Measurements from ENCODE around the gene SENP7.
"Not testable (repeated sequence)": the region's sequence is repeated elsewhere in the genome, so short reads cannot be mapped to it uniquely, and the experiment has no call there.

SENP7 gene

DNA sequence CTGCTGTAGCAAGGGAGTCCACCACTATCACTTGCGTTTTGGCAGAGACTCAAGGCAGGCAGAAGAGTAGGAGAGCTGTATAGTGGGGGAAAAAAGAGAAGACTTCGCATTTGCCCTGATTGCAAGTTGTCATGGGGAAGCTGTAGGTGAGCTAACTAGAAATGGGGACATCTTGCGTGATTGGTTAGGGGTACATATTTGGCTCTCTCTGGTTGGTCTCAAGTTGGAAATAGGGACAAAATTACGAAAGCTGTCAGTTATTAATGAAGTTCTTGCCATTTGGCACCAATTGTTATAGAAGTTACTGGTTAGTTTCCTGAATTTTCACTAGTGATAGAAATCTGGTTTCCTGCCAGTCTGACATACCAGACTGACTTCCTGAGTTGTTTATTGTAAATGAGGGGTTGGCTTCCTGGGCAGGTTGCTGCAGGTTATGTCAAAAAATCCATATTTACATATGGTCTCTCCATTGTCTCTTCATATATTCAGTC, 8.2 kb upstream of the SENP7 start:
- no peak for DNase-seq (ENCODE audit: low read depth in 3 of 3)

- DNase-seq (ENCODE audit: low read depth in 3 of 3): no peak
Measured at GRCh38 chr3:101519685-101520365, 6.8 kb upstream of the SENP7 start.

- peak; percentile 8 to 23 (median 22) for DNase-seq (ENCODE audit: low read depth in 3 of 3)
Measured at GRCh38 chr3:101518421-101518871, 5.4 kb upstream of the SENP7 start.

DNA sequence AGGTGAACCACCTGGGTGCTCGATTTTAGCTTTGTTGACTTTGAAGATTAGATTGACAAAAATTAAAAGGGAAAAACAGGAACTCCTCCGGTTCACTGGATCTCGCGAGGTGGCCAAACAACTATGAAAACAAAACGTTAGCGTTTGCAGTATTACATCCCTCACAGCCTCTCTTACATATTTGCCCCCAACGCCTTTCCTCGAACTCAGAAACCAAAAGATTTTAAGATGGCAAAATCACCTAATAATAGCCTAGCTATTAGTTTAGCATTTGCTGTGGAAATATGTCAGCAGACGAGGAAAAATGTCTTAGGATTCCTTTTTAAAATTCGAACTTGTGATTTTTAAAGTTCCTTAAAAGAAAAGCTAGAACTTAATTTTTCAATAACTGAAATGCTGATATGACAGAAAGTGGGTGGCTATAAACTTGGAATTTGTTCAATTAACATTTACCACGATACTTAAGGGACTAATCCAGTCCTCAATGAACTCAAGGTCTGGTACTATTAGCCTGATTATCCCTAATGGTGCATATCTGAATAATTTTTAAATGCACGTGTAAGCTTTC, 491 bp upstream of the SENP7 start:
- no peak for DNase-seq (ENCODE audit: low read depth in 3 of 3)

DNA sequence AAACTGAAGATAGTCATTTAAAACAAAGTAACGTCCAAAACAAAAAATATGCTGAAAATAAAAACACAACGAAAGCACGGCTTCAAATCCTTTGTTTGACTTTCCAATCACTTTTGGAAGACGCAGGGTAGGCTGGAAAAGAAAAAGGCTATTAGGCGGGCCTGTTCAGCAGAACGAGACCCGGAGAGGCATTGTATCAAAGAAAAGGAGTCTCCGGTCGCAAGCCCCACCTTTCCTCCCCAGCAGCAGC, 691 bp downstream of the SENP7 start:
- peak in 1 of 3 experiments; percentile 11 for DNase-seq (ENCODE audit: low read depth in 3 of 3)

GRCh38 chr3:101509811-101510210, 3.2 kb downstream of the SENP7 start:
- DNase-seq (ENCODE audit: low read depth in 3 of 3): no peak

- no peak for DNase-seq (ENCODE audit: low read depth in 3 of 3)
Measured at GRCh38 chr3:101509281-101509680, 3.7 kb downstream of the SENP7 start.

DNA sequence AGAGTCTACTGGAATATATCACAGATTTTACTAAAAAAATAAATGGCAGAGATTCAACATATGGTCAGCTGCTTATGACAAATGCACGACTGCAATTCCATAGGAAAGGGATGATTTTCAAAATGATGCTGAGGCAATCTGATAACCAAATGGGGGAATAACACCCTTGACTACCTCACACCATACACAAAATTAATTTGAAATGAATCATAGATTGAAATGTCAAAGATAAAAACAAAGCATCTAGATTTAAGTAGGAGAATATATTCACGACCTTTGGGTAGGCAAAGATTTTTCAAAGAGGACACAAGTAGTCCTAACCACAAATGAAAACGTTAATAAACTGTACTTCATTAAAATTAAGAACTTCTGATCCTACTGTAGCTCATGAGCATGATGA, 11.2 kb downstream of the SENP7 start:
- no peak for DNase-seq (ENCODE audit: low read depth in 3 of 3)

DNA sequence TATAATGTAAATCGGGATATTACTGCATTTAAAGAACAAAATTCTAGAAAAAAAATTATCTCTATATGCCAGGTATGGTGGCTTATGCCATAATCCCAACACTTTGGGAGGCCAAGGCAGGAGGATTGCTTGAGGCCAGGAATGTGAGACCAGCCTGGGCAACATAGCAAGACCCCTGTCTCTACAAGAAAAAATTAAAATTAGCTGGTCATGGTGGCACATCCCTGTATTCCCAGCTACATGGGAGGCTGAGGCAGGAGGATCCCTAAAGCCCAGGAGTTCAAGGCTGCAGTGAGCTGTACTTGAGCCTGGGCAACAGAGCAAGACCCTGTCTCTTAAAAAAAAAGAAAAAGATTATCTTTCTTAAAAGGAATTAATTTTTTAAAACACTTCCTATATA, 12.8 kb downstream of the SENP7 start:
- DNase-seq (ENCODE audit: low read depth in 3 of 3): no peak

- no peak for DNase-seq (ENCODE audit: low read depth in 3 of 3)
Measured at GRCh38 chr3:101497803-101498202, 15.2 kb downstream of the SENP7 start.

GRCh38 chr3:101495552-101495951, 17.5 kb downstream of the SENP7 start:
- no peak for DNase-seq (ENCODE audit: low read depth in 3 of 3)

DNA sequence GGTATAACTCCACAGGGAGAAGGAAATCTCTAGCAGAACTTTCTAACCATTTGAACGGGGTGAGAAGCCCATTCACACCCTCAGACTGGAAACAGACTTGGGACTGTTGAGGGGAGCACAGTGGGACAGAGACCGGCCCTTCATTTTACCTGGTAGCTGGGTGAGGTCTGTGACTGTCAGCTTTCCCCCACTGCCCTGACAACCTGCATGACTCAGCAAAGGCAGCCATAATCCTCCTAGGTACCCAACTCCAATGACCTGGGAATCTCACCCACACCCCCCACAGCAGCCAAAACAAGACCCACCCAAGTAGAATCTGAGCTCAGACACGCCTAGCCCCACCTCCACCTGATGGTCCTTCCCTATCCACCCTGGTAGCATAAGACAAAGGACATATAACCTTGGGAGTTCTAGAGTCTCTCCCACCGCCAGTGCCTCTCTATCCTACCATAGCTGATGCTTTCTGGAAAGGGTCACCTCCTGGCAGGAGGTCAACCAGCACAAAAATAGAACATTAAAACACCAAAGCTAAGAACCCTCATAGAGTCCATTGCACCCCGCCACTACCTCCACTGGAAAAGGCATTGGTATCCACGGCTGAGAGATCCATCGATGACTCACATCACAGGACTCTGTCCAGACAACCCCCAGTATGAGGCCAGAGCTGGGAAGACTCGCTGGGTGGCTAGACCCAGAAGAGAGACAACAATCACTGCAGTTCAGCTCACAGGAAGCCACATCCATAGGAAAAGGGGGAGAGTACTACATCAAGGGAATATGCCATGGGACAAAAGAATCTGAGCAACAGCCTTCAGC, 28.0 kb downstream of the SENP7 start:
- no peak for DNase-seq (ENCODE audit: low read depth in 3 of 3)

DNA sequence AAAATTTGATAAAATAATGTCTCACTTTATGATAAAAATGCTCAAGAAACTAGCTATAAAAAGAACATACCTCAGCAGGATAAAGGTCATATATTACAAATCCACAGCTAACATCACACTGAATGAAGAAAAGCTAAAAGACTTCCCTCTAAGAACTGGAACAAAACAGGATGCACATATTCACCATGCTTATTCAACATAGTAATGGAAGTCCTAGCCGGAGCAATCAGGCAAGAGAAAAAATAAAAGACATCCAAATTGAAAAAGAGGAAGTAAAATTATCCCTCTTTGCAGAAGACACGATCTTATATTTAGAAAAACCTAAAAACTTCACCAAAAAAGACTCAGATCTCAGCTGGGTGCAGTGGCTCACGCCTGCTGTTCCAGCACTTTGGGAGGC, 34.0 kb downstream of the SENP7 start:
- DNase-seq (ENCODE audit: low read depth in 3 of 3): no peak

DNA sequence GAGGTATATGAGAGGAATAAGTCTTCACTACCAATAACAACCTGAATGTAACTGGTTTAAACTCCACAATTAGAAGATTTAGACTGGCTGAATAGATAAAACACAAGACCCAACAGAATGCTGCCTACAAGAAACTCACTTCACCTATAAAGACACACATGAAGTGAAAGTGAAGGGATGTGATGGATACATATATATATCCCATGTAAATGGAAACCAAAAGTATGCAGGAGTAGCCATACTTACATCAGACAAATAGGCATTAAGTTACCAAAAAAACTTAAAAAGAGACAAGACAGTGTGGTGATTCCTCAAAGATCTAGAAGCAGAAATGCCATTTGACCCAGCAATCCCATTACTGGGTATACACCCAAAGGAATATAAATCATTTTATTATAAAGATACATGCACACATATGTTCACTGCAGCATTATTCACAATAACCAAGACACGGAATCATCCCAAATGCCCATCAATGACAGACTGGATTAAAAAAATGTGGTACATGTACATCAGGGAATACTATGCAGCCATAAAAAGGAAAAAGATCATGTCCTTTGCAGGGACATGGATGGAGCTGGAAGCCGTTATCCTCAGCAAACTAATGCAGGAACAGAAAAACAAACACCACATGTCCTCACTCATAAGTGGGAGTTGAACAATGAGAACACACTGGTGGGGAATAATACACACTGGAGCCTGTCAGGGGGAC, 38.0 kb downstream of the SENP7 start:
- DNase-seq (ENCODE audit: low read depth in 3 of 3): not testable (repeated sequence)

- not testable (repeated sequence) for DNase-seq (ENCODE audit: low read depth in 3 of 3)
Measured at GRCh38 chr3:101468676-101469075, 44.3 kb downstream of the SENP7 start.

GRCh38 chr3:101467310-101467663, 45.7 kb downstream of the SENP7 start:
- not testable (repeated sequence) for DNase-seq (ENCODE audit: low read depth in 3 of 3)

- DNase-seq (ENCODE audit: low read depth in 3 of 3): no peak
Measured at GRCh38 chr3:101466465-101467309, 46.3 kb downstream of the SENP7 start.

GRCh38 chr3:101464235-101464634, 48.8 kb downstream of the SENP7 start:
- no peak for DNase-seq (ENCODE audit: low read depth in 3 of 3)

DNA sequence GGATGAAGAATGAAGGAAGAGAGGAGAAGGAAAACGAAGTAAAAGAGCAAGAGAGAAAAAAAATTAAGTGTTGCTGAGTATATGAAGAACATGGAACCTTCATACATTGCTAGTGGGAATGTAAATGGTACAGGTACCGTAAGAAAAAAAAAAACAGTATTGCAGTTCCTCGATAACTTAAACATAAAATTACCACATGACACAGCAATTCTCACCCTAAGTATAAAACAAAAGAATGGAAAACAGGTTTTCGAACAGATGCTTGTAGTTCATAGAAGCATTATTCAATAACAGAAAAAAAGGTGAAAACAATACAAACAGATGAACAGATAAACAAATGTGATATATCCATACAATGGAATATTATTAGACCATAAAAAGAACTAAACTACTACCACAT, 51.6 kb downstream of the SENP7 start:
- DNase-seq (ENCODE audit: low read depth in 3 of 3): no peak

DNA sequence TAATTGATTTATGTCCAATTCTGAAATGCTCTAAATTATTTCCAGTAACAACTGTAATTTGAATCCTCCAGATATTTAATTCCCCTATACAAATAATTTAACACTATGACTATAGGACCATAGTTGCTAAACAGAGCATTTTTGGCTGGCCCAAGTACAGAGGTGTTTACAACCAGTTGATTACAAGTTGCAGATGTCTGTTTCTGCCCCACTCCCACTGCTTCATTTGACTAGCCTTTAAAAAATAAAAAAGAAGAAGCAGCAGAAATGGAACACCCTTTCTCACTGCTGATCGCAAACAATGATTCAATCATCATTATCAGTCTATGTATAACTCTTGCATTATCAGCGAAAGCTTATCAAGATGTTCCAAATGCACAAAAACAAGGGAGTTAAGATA, 54.6 kb downstream of the SENP7 start:
- DNase-seq (ENCODE audit: low read depth in 3 of 3): no peak

GRCh38 chr3:101454629-101455028, 58.4 kb downstream of the SENP7 start:
- no peak for DNase-seq (ENCODE audit: low read depth in 3 of 3)

GRCh38 chr3:101453961-101454360, 59.1 kb downstream of the SENP7 start:
- no peak for DNase-seq (ENCODE audit: low read depth in 3 of 3)

Data from stimulated activated CD4-positive, alpha-beta T cell treated with anti-CD3 and anti-CD28 coated beads, TNF-alpha, amount 100 ng/mL, for 24 hours (primary cell).